Measurements from ENCODE around the gene EIF4A2.

The EIF4A2 gene

GRCh38 chr3:186783058-186783730 lies at the start of gene EIF4A2:
Gene EIF4A2 (plus strand): TSS chr3:186783577. CDS start chr3:186783611, 34 bp downstream.
- Histone ChIP-seq H3K9me3 (ENCODE audit: control insufficient read depth, insufficient read depth, low read length) (no peaks in the 10 kb centered on the region), H3K4me1 (ENCODE audit: control insufficient read depth, insufficient read depth, low read length) (no peaks in the 10 kb centered on the region), H3K27me3 (ENCODE audit: control insufficient read depth, insufficient read depth, low read length) (no peaks in the 10 kb centered on the region), H3K4me3 (ENCODE audit: low read length) (peak within 1 kb of the TSS; percentile 76), H3K36me3 (ENCODE audit: control insufficient read depth, insufficient read depth, low read length) (peaks cover 38% of the 10 kb centered on the region; the same call in 1 of the 2 replicates), H3K27ac (ENCODE audit: low read length) (no peak within 1 kb of the TSS)
- DNase-seq (ENCODE audit: low read depth, low spot score) = no peak
- no CpG with 5 or more reads among the region's 60 CpGs for WGBS (ENCODE audit: insufficient coverage, insufficient read length)

- no peak for DNase-seq (ENCODE audit: low read depth, low spot score)
- Histone ChIP-seq H3K4me3 (ENCODE audit: low read length) (no peak overlapping the region), H3K36me3 (ENCODE audit: control insufficient read depth, insufficient read depth, low read length) (no peaks in the 10 kb centered on the region), H3K27me3 (ENCODE audit: control insufficient read depth, insufficient read depth, low read length) (no peaks in the 10 kb centered on the region), H3K9me3 (ENCODE audit: control insufficient read depth, insufficient read depth, low read length) (no peaks in the 10 kb centered on the region), H3K4me1 (ENCODE audit: control insufficient read depth, insufficient read depth, low read length) (peaks cover 3% of the 10 kb centered on the region; the same call in 1 of the 2 replicates), H3K27ac (ENCODE audit: low read length) (no peak overlapping the region)
- no CpG with 5 or more reads among the region's 7 CpGs for WGBS (ENCODE audit: insufficient coverage, insufficient read length)
Measured at GRCh38 chr3:186742618-186743380, 40.6 kb upstream of the EIF4A2 start.

- WGBS (ENCODE audit: insufficient coverage, insufficient read length) = no CpG with 5 or more reads among the region's 3 CpGs
- H3K4me1 ChIP-seq (ENCODE audit: control insufficient read depth, insufficient read depth, low read length) = peaks cover 3% of the 10 kb centered on the region; the same call in 1 of the 2 replicates
- no peak overlapping the region for H3K27ac ChIP-seq (ENCODE audit: low read length)
- no peaks in the 10 kb centered on the region for H3K36me3 ChIP-seq (ENCODE audit: control insufficient read depth, insufficient read depth, low read length)
- no peak for DNase-seq (ENCODE audit: low read depth, low spot score)
- H3K4me3 ChIP-seq (ENCODE audit: low read length) = no peak overlapping the region
- H3K9me3 ChIP-seq (ENCODE audit: control insufficient read depth, insufficient read depth, low read length) = no peaks in the 10 kb centered on the region
- no peaks in the 10 kb centered on the region for H3K27me3 ChIP-seq (ENCODE audit: control insufficient read depth, insufficient read depth, low read length)
Measured at GRCh38 chr3:186743666-186744065, 39.7 kb upstream of the EIF4A2 start.

- WGBS (ENCODE audit: insufficient coverage, insufficient read length) = no CpG with 5 or more reads among the region's 10 CpGs
- Histone ChIP-seq H3K27ac (ENCODE audit: low read length) (no peak overlapping the region), H3K9me3 (ENCODE audit: control insufficient read depth, insufficient read depth, low read length) (no peaks in the 10 kb centered on the region), H3K27me3 (ENCODE audit: control insufficient read depth, insufficient read depth, low read length) (no peaks in the 10 kb centered on the region), H3K4me1 (ENCODE audit: control insufficient read depth, insufficient read depth, low read length) (peaks cover 3% of the 10 kb centered on the region; the same call in 1 of the 2 replicates), H3K36me3 (ENCODE audit: control insufficient read depth, insufficient read depth, low read length) (no peaks in the 10 kb centered on the region), H3K4me3 (ENCODE audit: low read length) (no peak overlapping the region)
- peak; percentile 79 for DNase-seq (ENCODE audit: low read depth, low spot score)
Measured at GRCh38 chr3:186746008-186746407, 37.4 kb upstream of the EIF4A2 start.

- Histone ChIP-seq H3K9me3 (ENCODE audit: control insufficient read depth, insufficient read depth, low read length) (no peaks in the 10 kb centered on the region), H3K36me3 (ENCODE audit: control insufficient read depth, insufficient read depth, low read length) (no peaks in the 10 kb centered on the region), H3K4me3 (ENCODE audit: low read length) (no peak overlapping the region), H3K4me1 (ENCODE audit: control insufficient read depth, insufficient read depth, low read length) (peaks cover 3% of the 10 kb centered on the region; the same call in 1 of the 2 replicates), H3K27me3 (ENCODE audit: control insufficient read depth, insufficient read depth, low read length) (no peaks in the 10 kb centered on the region), H3K27ac (ENCODE audit: low read length) (no peak overlapping the region)
- no CpG with 5 or more reads among the region's 2 CpGs for WGBS (ENCODE audit: insufficient coverage, insufficient read length)
- DNase-seq (ENCODE audit: low read depth, low spot score) = no peak
Measured at GRCh38 chr3:186750316-186750715, 33.1 kb upstream of the EIF4A2 start.

- no peak for DNase-seq (ENCODE audit: low read depth, low spot score)
- Histone ChIP-seq H3K36me3 (ENCODE audit: control insufficient read depth, insufficient read depth, low read length) (no peaks in the 10 kb centered on the region), H3K4me1 (ENCODE audit: control insufficient read depth, insufficient read depth, low read length) (no peaks in the 10 kb centered on the region; the same call in 1 of the 2 replicates), H3K27ac (ENCODE audit: low read length) (no peak overlapping the region), H3K27me3 (ENCODE audit: control insufficient read depth, insufficient read depth, low read length) (no peaks in the 10 kb centered on the region), H3K9me3 (ENCODE audit: control insufficient read depth, insufficient read depth, low read length) (no peaks in the 10 kb centered on the region), H3K4me3 (ENCODE audit: low read length) (no peak overlapping the region)
- no CpG with 5 or more reads among the region's 3 CpGs for WGBS (ENCODE audit: insufficient coverage, insufficient read length)
Measured at GRCh38 chr3:186751480-186751879, 31.9 kb upstream of the EIF4A2 start.

- no peaks in the 10 kb centered on the region for H3K9me3 ChIP-seq (ENCODE audit: control insufficient read depth, insufficient read depth, low read length)
- no peaks in the 10 kb centered on the region; the same call in 1 of the 2 replicates for H3K4me1 ChIP-seq (ENCODE audit: control insufficient read depth, insufficient read depth, low read length)
- H3K27me3 ChIP-seq (ENCODE audit: control insufficient read depth, insufficient read depth, low read length) = no peaks in the 10 kb centered on the region
- WGBS (ENCODE audit: insufficient coverage, insufficient read length) = no CpG with 5 or more reads among the region's 7 CpGs
- no peak overlapping the region for H3K27ac ChIP-seq (ENCODE audit: low read length)
- H3K4me3 ChIP-seq (ENCODE audit: low read length) = no peak overlapping the region
- H3K36me3 ChIP-seq (ENCODE audit: control insufficient read depth, insufficient read depth, low read length) = no peaks in the 10 kb centered on the region
- no peak for DNase-seq (ENCODE audit: low read depth, low spot score)
Measured at GRCh38 chr3:186754006-186754405, 29.4 kb upstream of the EIF4A2 start.

- no peaks in the 10 kb centered on the region for H3K9me3 ChIP-seq (ENCODE audit: control insufficient read depth, insufficient read depth, low read length)
- H3K4me3 ChIP-seq (ENCODE audit: low read length) = no peak overlapping the region
- DNase-seq (ENCODE audit: low read depth, low spot score) = no peak
- no peaks in the 10 kb centered on the region for H3K27me3 ChIP-seq (ENCODE audit: control insufficient read depth, insufficient read depth, low read length)
- H3K4me1 ChIP-seq (ENCODE audit: control insufficient read depth, insufficient read depth, low read length) = no peaks in the 10 kb centered on the region; the same call in 1 of the 2 replicates
- H3K36me3 ChIP-seq (ENCODE audit: control insufficient read depth, insufficient read depth, low read length) = no peaks in the 10 kb centered on the region
- no CpG with 5 or more reads among the region's 5 CpGs for WGBS (ENCODE audit: insufficient coverage, insufficient read length)
- no peak overlapping the region for H3K27ac ChIP-seq (ENCODE audit: low read length)
Measured at GRCh38 chr3:186754871-186755270, 28.5 kb upstream of the EIF4A2 start.

- Histone ChIP-seq H3K4me1 (ENCODE audit: control insufficient read depth, insufficient read depth, low read length) (peaks cover 1% of the 10 kb centered on the region; the same call in 1 of the 2 replicates), H3K27ac (ENCODE audit: low read length) (no peak overlapping the region), H3K36me3 (ENCODE audit: control insufficient read depth, insufficient read depth, low read length) (no peaks in the 10 kb centered on the region), H3K9me3 (ENCODE audit: control insufficient read depth, insufficient read depth, low read length) (no peaks in the 10 kb centered on the region), H3K27me3 (ENCODE audit: control insufficient read depth, insufficient read depth, low read length) (no peaks in the 10 kb centered on the region), H3K4me3 (ENCODE audit: low read length) (no peak overlapping the region)
- no CpG with 5 or more reads among the region's 8 CpGs for WGBS (ENCODE audit: insufficient coverage, insufficient read length)
- no peak for DNase-seq (ENCODE audit: low read depth, low spot score)
Measured at GRCh38 chr3:186757214-186757613, 26.2 kb upstream of the EIF4A2 start.

- no CpG with 5 or more reads among the region's 8 CpGs for WGBS (ENCODE audit: insufficient coverage, insufficient read length)
Measured at GRCh38 chr3:186757686-186758220, 25.6 kb upstream of the EIF4A2 start.

More at GRCh38 chr3:186757686-186758220, 25.6 kb upstream of the EIF4A2 start:
- H3K36me3 ChIP-seq (ENCODE audit: control insufficient read depth, insufficient read depth, low read length) = no peaks in the 10 kb centered on the region
- no peaks in the 10 kb centered on the region for H3K27me3 ChIP-seq (ENCODE audit: control insufficient read depth, insufficient read depth, low read length)
- H3K27ac ChIP-seq (ENCODE audit: low read length) = no peak overlapping the region
- DNase-seq (ENCODE audit: low read depth, low spot score) = no peak
- H3K9me3 ChIP-seq (ENCODE audit: control insufficient read depth, insufficient read depth, low read length) = no peaks in the 10 kb centered on the region
- H3K4me1 ChIP-seq (ENCODE audit: control insufficient read depth, insufficient read depth, low read length) = peaks cover 1% of the 10 kb centered on the region; the same call in 1 of the 2 replicates
- no peak overlapping the region for H3K4me3 ChIP-seq (ENCODE audit: low read length)
